NOMO-1 treated with DMSO at 0.1 percent for 48 hours (cell line): ENCODE data around the gene CCSER1.
"Not testable (repeated sequence)": the region's sequence is repeated elsewhere in the genome, so short reads cannot be mapped to it uniquely, and the experiment has no call there.

Experiments
- DNase-seq: peaks from one replicate; lab custom pipeline; 2025; ENCODE audit not compliant: unreplicated experiment; lab: John Stamatoyannopoulos, UW

Gene CCSER1

DNA sequence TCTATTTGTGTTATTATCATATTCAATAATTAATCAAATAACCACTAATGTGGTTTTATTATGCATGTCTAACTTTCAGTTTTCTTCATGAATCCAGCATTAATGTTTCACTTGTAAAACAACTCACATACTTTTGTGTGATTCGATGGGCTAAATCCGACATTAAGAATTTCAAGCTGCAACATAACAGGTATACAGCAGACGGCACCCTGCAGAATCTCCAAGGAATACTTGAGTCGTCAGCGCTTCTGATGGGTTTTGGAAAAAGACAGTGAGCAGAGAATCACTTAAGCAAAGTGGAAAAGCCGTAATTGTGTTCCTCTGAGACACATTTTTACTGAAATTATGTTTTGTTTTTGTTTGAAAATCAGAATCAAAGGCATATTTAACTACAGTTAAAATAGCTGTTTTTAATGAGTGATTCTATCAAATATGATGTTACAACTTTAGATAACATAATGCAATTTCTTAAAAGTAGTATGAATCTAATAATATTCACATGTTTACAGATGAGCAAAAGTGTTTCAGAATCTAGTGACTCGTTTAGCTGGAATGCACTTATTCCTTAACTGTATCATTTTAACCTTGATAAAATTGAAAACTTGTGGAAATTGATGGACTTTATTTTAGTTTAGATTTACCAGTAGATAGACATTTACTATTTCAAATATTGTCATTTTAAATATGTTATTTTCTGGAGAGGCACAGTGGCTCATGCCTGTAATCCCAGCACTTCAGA is 514.8 kb downstream of the CCSER1 start:
- DNase-seq: no peak

DNA sequence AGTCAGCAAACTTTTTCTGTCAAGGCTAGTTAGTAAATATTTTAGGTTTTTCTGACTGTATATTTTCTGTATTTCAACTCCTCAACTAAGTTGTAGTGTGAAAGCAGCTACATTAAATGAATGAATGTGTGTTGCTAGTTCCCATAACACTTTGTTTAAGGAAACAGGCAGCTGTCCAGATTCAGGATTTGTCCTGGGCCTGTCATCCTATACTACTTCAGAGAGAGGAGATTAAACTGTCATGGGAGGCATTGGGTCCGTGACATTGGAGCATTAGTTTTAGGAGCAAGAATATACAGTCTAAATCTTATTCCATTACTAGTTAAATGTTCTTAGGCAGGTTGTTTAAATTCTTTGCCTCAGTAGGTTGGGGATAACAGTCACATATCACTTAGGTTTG is 516.0 kb downstream of the CCSER1 start:
- no peak for DNase-seq

DNA sequence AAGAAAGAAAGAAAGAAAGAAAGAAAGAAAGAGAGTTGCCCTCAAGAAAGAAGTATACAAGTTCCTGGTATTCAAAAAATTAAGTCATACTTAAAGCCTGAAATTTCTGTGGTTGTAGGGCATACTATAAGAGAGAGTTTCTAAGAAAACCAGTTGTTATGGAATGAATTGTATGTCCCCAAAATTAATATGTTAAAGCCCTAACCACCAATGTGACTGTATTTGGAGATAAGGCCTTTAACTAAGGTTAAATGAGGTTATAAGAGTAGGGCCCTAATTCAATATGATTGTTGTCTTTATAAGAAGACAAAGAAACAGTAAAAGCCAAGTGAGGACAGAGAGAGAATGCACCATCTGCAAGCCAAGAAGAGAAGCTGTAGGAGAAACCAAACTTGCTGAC is 521.1 kb downstream of the CCSER1 start:
- DNase-seq: no peak

DNA sequence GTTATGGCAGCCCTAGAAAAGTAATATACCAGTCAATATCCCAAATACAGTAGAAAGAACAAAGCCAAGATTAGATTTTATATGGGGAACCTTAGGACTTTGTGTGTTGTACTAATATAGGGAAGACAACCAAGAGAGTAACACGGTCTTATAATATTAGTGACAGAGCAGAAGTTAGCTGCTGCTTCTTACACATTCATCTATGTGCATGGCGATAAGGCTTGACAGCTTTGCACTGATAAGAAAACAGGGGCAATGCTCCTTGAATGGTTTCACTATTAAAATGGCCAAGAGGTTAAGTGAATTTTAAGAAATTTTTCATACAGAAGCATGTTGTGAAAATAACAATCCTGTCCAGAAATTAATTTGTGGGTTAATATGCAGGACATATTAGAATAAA is 521.6 kb downstream of the CCSER1 start:
- DNase-seq: no peak

DNA sequence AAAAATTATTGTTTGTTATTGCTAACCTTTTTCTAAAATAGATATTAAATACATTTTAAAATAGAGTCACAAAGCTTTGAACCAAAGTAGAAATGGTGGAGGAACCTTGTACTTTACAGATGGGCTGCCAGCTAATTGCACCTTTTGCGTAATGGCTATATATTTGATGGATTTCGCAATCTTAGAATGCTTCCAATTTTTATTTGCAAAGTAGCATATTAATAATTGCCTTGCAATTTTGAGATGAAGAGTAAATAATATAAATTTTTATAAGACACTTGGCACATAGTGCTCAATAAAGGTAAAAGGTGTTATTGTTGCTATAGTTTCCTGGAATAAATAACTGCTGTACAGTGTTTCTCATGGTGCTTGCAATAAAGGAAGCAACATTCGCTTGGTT is 533.5 kb downstream of the CCSER1 start:
- no peak for DNase-seq

DNA sequence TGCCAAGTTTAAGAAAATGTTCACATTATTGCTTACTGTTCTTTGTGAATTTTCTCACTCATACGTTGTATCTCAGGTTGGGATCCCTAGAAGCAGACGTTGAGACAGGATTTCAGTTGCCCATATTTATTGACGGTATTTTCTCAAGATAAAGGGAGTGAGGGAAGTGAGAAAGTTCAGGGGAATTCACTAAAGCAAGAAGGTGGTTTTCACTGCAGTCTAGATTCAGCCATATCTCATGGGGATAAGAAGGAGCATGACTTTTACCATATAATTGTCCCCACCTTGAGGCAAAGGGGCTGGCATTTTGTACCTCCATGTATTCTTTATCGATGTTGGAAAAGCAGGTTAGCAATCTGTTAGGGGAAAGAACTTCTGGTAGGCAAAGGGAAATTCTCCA is 543.0 kb downstream of the CCSER1 start:
- DNase-seq: no peak

DNA sequence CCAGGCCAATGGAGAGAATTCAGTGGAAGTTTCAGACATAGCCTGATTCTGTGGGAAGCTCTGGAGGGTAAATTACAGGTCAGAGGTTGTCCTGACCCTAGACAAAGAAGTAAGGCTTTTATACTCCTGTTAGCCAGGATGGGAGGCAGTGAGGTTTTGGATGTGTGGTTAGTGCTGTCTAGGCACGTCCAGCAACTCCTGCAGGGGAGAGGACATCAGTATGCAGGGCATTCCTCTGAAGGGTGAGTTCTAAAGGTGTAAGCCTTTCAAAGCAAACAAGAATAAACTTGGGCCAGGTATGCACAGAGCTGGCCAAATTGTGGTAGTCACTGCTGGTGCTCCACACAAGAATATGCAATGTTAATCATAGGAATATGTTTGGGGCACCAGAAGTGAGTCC is 562.5 kb downstream of the CCSER1 start:
- DNase-seq: no peak

DNA sequence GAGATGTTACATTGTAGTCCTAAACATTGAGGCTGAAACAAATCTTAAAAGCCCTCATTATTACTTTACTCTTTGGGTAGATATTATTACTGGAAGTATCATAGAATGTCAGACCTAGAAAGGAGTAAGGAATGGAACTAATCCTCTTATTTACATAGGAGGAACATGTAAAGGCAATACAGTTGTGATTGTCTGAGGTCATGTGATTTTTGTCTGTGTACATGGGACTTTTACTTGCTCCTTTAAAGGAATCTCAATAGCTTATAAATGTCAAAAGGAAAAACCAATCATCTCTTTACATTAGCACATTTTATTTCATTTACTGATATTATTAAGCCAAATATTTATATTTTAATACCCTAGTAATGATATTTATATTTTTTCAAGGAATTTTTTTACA is 568.2 kb downstream of the CCSER1 start:
- no peak for DNase-seq

DNA sequence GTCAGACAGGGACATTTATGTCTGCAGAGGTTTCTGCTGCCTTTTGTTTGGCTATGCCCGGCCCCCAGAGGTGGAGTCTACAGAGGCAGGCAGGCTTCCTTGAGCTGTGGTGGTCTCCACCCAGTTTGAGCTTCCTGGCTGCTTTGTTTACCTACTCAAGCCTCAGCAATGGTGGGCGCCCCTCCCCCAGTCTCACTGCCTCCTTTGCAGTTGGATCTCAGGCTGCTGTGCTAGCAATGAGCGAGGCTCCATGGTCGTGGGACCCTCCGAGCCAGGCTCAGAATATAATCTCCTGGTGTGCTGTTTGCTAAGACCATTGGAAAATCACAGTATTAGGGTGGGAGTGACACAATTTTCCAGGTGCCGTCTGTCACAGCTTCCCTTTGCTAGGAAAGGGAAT is 578.3 kb downstream of the CCSER1 start:
- DNase-seq: not testable (repeated sequence)

DNA sequence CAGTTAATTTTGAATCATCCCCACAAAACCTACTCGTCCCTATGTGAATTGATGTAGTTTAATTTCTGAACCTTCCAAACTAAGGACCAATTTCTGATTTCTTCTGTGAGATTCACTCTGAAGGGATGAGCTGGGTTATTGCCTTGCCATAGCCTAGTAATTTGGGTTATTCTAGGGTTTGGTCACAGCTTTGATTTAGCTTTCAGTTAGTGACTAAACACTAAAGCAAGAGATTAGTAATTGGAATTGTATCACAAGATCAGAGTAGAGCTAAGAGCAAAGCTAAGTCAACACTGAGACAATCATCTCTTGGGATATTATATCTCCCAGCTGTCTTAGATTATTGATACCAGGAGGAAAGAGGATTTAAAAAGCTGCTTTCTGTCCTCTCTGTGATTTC is 588.0 kb downstream of the CCSER1 start:
- no peak for DNase-seq

DNA sequence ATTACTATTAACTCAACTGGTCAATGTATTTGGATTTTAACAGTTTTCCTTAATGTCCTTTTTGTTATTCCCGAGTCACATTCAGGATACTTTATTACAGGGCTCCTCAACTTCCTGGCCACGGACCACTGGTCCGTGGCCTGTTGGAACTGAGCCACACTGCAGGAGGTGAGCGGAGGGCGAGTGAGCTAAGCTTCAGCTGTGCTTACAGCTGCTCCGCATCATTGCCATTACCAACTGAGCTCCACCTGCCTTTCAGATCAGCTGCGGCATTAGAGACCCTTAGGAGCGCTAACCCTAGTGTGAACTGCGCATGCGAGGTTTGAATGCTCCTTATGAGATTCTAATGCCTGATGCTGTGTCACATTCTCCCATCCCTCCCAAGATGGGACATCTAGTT is 591.7 kb downstream of the CCSER1 start:
- DNase-seq: no peak

DNA sequence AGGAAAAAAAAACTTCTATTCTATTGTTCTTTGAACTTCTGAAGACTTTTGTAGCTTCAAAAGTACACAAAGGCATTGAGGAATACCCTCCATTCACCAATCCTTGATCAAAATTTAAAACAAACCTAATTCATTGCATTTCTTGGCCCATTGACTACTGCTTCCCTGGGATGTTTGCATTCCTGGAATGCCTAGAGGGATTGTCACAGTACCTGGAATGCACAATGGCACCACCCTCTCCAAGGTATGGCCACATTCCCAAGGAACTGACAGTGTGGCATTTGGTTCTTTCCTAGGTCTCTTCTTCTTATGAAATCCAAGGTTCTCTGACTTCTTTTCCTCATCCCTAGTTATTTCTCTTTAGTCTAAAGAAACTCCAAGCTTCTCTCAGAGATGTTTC is 600.7 kb downstream of the CCSER1 start:
- DNase-seq: no peak

DNA sequence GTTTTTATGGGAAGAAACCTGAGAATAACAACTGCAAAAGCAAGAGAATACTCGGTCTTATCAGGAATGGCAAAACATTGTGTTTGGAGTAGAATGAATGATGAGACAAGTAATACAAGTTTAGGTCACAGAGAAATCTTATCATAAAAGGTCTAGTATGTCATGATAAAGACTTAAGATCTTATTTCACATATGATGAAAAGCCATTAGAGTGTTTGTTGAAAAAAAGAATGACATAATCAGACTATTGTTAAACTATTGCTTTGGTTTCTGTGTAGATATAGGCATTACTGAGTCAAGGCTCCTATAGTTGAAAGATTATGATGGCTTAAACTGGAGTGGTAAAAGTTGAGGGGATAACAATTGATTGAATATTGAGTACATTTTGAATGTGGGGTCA is 603.6 kb downstream of the CCSER1 start:
- no peak for DNase-seq

DNA sequence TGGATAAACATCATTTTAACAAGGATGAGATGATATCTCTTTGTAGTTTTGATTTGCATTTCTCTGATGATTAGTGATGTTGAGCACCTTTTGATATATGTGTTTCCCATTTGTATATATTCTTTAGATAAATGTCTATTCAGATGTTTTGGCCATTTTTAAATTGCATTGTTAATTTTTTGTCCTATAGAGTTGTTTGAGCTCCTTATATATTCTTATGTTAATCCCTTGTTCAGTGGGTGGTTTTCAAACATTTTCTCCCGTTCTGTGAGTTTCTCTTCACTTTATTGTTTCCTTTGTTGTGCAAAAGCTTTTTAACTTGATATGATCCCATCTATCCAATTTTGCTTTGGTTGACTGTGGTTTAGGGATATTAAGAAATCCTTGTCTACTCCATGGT is 606.0 kb downstream of the CCSER1 start:
- no peak for DNase-seq

DNA sequence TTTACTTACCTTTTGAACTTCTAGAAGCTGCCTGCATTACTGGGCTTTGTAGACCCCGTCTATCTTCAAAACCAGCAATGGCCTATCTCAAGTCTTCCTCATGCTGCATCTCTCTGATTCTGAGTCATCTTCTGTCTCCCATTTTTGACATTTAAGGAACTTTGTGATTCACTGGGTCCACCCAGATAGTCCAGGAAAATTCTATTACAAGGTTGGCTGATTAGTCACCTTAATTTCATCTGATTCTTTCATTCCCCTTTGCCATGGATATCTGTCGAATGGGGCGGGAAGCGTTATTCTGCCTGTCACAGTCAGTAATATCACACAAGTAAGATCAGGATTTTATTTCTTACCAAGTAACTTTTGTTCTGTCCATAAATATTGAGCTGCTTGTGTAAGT is 618.0 kb downstream of the CCSER1 start:
- no peak for DNase-seq

DNA sequence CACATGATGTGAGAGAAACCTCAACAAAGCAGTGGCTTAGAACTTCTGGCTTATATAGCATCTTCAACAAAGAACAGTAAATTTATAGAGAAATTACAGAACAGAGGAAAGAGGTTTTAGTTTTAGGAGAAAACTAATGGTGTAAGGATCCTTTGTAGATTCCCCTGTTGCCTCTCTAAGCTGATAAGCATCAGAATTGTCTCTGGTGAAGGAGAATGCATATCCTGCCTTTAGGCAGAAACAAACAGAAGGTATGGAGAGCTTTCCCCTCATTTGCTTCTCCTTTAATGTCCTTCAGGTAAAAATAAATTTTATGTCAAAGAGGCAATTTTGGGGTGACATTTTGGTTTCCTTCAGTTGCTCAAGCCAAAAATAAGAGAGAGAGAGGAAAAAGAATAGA is 625.9 kb downstream of the CCSER1 start:
- no peak for DNase-seq

DNA sequence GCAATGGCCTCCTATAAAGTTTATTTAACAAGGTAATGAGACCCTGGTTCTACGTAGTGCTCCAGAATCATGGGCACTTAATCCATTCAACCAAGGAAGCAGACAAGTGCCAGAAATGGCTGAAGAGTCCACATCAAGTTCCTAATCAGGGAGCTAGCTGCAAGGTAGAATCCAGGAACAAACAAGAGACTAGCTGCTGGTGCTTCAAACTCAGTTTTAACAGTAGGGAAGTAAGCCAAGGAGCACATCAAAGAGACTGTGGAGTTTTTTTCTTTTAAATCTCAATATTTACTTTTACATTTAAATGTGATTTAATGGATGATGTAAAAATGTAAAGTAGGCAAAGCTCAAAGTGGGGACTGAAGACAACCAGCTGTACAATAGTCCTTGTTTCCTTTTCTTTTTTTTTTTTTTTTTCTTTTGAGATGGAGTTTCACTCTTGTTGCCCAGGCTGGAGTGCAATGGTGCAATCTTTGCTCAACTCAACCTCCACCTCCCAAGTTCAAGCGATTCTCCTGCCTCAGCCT is 630.4 kb downstream of the CCSER1 start:
- no peak for DNase-seq

DNA sequence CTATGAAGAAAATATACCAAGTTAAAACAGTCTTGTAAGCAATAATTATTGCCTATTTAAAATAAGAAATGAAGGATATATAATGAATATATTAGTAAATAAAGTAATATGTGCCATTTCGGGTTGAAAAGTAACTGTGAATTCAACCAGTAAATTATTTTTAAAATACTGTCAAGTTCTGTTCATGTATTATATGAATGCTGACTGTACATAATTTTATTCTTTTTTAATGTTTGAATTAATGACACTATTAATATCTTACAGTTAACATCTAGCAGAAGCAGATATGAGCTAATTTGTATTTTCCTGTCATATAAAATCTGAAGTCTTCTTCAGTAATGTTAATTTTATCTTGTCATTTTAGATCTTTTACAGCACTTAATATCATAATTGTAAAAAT is 632.9 kb downstream of the CCSER1 start:
- no peak for DNase-seq

DNA sequence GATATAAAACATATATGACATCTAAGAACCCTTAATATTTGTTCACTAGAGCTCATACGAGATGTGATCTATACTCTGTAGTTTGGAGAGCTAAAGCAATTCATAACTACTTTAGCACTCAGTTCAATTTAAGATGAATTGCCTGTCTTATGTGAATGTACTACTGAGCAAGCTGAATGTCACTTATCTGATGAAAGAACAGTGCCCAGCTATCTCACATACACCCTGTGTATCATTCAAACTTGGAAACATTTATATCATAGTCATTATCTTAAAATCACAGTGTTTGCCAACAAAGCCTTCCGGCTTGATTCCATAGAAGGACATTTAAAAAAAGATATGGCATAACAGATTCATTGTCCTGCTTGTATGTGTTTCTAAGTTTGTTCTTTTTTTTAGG is 639.6 kb downstream of the CCSER1 start:
- no peak for DNase-seq

DNA sequence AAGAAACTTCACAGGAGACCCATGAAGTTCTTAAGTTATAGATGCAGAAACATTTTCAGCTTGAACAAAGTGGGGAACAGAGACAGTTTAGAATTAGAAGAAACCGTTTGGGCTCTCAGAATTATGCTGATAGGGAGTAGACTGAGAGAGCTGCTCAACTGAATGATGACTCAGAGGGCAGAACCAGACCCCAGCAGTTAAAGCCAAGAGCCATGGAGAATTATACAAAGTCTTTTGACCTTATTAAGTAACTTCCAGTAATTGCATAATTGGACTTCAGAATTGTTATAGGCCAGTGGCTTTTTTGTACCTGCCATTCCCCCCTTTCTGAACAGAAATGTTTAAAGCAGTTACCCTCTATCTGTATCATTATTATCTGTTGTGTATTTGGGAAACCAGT is 642.1 kb downstream of the CCSER1 start:
- DNase-seq: no peak

DNA sequence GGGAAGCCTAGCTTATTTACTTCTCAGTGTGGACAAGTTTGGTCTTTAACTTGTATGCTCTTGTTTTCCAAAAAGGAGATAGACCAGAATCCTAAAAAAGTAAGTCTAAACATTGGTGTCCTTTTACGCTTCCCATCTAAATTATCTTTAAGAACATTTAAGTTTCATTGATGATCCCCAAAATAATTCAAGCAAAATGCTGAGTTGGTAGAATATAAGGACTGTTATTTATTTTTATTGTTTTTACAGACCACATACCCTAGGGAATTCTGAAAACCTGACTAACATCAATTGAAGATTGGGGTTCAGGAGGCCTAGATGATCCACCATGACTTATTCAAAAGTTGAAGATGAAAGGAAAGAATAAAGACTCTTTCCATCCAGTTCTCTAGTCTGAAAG is 653.0 kb downstream of the CCSER1 start:
- DNase-seq: no peak

DNA sequence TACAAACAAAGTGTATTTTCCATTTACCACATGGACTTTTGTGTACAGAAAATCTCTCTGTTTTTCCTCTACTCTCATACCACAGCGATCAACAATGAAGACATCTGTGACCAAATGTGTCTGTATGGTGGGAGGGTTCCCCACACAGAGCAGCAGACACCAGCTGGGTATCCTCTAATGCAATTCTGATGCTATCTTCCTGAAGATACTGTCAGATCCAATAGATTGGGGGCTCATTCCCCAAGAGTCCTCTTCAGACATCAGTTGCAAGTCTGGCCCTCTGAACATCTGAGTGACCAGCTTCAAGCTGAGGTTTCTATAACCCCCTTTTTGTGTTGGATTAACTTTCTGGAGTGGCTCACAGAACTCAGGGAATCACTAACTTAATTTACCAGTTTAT is 659.4 kb downstream of the CCSER1 start:
- no peak for DNase-seq

DNA sequence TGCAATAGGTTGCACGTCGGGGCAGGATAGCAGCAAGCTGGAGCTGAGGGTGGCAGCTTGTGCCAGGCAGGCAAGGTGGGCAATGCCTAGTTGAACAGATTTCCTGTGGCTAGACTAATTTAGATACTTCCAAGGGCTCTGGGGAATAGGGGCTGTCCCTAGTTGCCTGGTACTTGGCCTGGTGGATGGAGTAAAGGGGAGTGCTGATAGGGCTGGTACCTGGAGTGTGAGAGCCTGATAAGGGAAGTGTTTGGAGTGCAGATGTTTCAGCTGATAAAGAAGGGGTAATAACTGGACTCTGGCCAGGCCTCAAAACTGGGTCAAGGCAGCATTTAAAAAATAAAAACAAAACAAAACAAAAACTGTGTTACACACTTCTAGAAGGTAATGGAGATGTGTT is 665.5 kb downstream of the CCSER1 start:
- no peak for DNase-seq
